SKM-1 (cell line): Measurements from ENCODE around the gene FXYD5.

Experiments used
- DNase-seq: peaks from one replicate; lab custom pipeline; 2025; ENCODE audit not compliant: unreplicated experiment; lab: John Stamatoyannopoulos, UW

The FXYD5 gene

GRCh38 chr19:35211545-35212230 is 57.2 kb downstream of the FXYD5 start:
- DNase-seq: no peak

GRCh38 chr19:35212241-35212640 is 57.7 kb downstream of the FXYD5 start:
- DNase-seq: no peak

- no peak for DNase-seq
Observed at GRCh38 chr19:35213663-35214632, 59.4 kb downstream of the FXYD5 start.

GRCh38 chr19:35214766-35215422 is 60.4 kb downstream of the FXYD5 start:
- no peak for DNase-seq

- no peak for DNase-seq
Observed at GRCh38 chr19:35216016-35216832, 61.7 kb downstream of the FXYD5 start.

GRCh38 chr19:35216833-35217648 is 62.5 kb downstream of the FXYD5 start:
- no peak for DNase-seq

GRCh38 chr19:35217649-35217990 is 63.1 kb downstream of the FXYD5 start:
- no peak for DNase-seq

GRCh38 chr19:35219008-35219407 is 64.5 kb downstream of the FXYD5 start:
- DNase-seq: no peak
